WTC11 (cell line): Measurements from ENCODE around the gene PDZK1IP1. TPM values are rescaled to one million over a fixed set of nuclear protein-coding genes. Genes with fewer than 3 reads are reported as not detected.
"Not testable (repeated sequence)": the region's sequence is repeated elsewhere in the genome, so short reads cannot be mapped to it uniquely, and the experiment has no call there.

ENCODE experiments used
- ATAC-seq: fragments of 200-7000 bp; cut with Tn5 transposase; 2 replicates; pipeline ENCODE4 v1.10.0; 2021; ENCODE audit warnings: mild to moderate bottlenecking, moderate library complexity
- CTCF ChIA-PET: fragments of 300-600 bp; sonication (Branson Sonifier 250); formaldehyde crosslinking; loops from one replicate; lab custom pipeline; 2021; ENCODE audit warnings: antibody characterized with exemption; lab: Charles Lee
- POLR2A ChIA-PET: fragments of 350-600 bp; sonication (Branson Sonifier 250); formaldehyde crosslinking; loops from one replicate; lab custom pipeline; 2021; ENCODE audit warnings: antibody characterized with exemption; lab: Charles Lee
- DNase-seq: peaks from one replicate; pipeline ENCODE4 v3.0.0; 2021; ENCODE audit warnings: low spot score
- H3K27ac Mint-ChIP-seq: 2 replicates; pipeline ENCODE4 v1.8.0; 2021; ENCODE audit warnings: mixed read lengths
- H3K27me3 Mint-ChIP-seq: 2 replicates; pipeline ENCODE4 v1.8.0; 2021; ENCODE audit warnings: low read depth, mild to moderate bottlenecking, moderate library complexity, mixed read lengths
- H3K36me3 Mint-ChIP-seq: 2 replicates; pipeline ENCODE4 v1.8.0; 2021; ENCODE audit warnings: mixed read lengths
- H3K4me1 Mint-ChIP-seq: 2 replicates; pipeline ENCODE4 v1.8.0; 2022; ENCODE audit warnings: mixed read lengths
- H3K4me3 Mint-ChIP-seq: 2 replicates; pipeline ENCODE4 v1.8.0; 2021; ENCODE audit warnings: mild to moderate bottlenecking, moderate library complexity, mixed read lengths
- H3K9me3 Mint-ChIP-seq: 2 replicates; pipeline ENCODE4 v1.8.0; 2021; ENCODE audit warnings: mixed read lengths
- ARID4B ChIP-seq: sonication (generic); formaldehyde crosslinking; IDR thresholded peaks from 2 replicates; pipeline ENCODE4 v1.8.0; 2023; ENCODE audit warnings: missing genetic modification reagents, mild to moderate bottlenecking, borderline replicate concordance
- ATF6 ChIP-seq: sonication (generic); formaldehyde crosslinking; IDR thresholded peaks from 2 replicates; pipeline ENCODE4 v1.8.1; 2023; ENCODE audit warnings: mild to moderate bottlenecking, missing genetic modification reagents
- CDX4 ChIP-seq: fragments of 250-450 bp; sonication (Bioruptor Pico); IDR thresholded peaks from 2 replicates; pipeline ENCODE4 v1.9.0; 2021; ENCODE audit warnings: moderate library complexity, mild to moderate bottlenecking, inconsistent platforms, borderline replicate concordance
- GRHL2 ChIP-seq: fragments of 250-450 bp; sonication (Bioruptor Pico); IDR thresholded peaks from 2 replicates; pipeline ENCODE4 v1.8.0; 2022; ENCODE audit warnings: mild to moderate bottlenecking, moderate library complexity; ENCODE audit not compliant: insufficient replicate concordance, severe bottlenecking
- MAX ChIP-seq: sonication (generic); formaldehyde crosslinking; IDR thresholded peaks from 2 replicates; pipeline ENCODE4 v1.8.0; 2022; ENCODE audit warnings: mild to moderate bottlenecking, missing genetic modification reagents
- NFE2L1 ChIP-seq: sonication (generic); formaldehyde crosslinking; IDR thresholded peaks from 2 replicates; pipeline ENCODE4 v1.8.1; 2023; ENCODE audit warnings: missing genetic modification reagents
- PREB ChIP-seq: sonication (generic); formaldehyde crosslinking; IDR thresholded peaks from 2 replicates; pipeline ENCODE4 v1.8.1; 2022; ENCODE audit warnings: mild to moderate bottlenecking, missing genetic modification reagents, moderate library complexity, borderline replicate concordance
- RORB ChIP-seq: fragments of 250-450 bp; sonication (Bioruptor Pico); IDR thresholded peaks from 2 replicates; pipeline ENCODE4 v1.9.0; 2021; ENCODE audit warnings: mild to moderate bottlenecking
- SMAD3 ChIP-seq: sonication (generic); formaldehyde crosslinking; IDR thresholded peaks from 2 replicates; pipeline ENCODE4 v1.8.0; 2022; ENCODE audit warnings: missing genetic modification reagents, mild to moderate bottlenecking, borderline replicate concordance
- SMAD4 ChIP-seq: sonication (generic); formaldehyde crosslinking; IDR thresholded peaks from 2 replicates; pipeline ENCODE4 v1.8.0; 2022; ENCODE audit warnings: mild to moderate bottlenecking, missing genetic modification reagents
- ZNF219 ChIP-seq: sonication (generic); formaldehyde crosslinking; IDR thresholded peaks from 2 replicates; pipeline ENCODE4 v1.8.0; 2023; ENCODE audit warnings: missing genetic modification reagents, mild to moderate bottlenecking, borderline replicate concordance
- ZNF423 ChIP-seq: fragments of 250-450 bp; sonication (Bioruptor Pico); IDR thresholded peaks from 2 replicates; pipeline ENCODE4 v2.1.2; 2022; ENCODE audit warnings: mild to moderate bottlenecking, moderate library complexity
- ZNF671 ChIP-seq: fragments of 250-450 bp; sonication (Bioruptor Pico); IDR thresholded peaks from 2 replicates; pipeline ENCODE4 v1.8.0; 2021; ENCODE audit warnings: mild to moderate bottlenecking
- total RNA-seq: library from RNA; stranded (reverse); gene quantifications from 3 replicates; pipeline ENCODE4 v1.2.3, GENCODE V29; 2021
- TF ChIP-seq, protein P1 (sequence below): fragments of 250-450 bp; sonication (Bioruptor Pico); conservative IDR thresholded peaks from 2 replicates; pipeline ENCODE4 v1.9.0; 2021; ENCODE audit warnings: mild to moderate bottlenecking
- TF ChIP-seq, protein P2 (sequence below): sonication (generic); formaldehyde crosslinking; IDR thresholded peaks from 2 replicates; pipeline ENCODE4 v1.8.0; 2022; ENCODE audit warnings: mild to moderate bottlenecking, missing genetic modification reagents

The PDZK1IP1 gene
- total RNA-seq, 1 experiment from 2014 or later: not detected

DNA sequence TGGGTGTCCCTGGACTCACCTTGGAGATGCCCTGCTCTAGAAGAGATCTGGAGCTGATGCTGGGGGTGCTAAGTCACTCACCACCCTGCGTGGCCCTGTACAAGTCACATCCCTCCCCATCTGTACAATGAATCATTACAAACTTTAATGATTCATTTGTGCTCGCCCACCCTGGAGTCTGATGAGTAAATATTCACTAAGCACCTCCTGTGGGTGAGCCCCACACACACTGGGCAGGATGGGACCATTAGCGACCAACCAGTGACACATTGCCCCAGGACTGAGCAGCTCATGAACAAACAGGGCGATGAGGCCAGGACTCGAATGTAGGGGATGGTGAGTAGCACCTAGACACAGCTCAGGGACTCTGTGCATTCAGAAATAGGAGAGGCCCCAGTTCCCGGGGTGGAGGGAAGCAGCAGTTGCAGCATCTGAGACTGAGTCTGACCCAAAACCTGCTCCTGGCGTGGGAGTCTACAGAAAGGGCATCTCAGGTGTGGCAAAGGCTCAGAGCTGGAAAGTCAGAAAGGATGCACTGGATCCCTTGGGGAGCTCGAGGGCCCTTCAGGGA is 18.1 kb upstream of the PDZK1IP1 start (continued):
- TF ChIP-seq ZNF671 (CRISPR knock-in tag) (no peak), ATF6 (CRISPR knock-in tag) (no peak), GRHL2 (CRISPR knock-in tag) (no peak), CDX4 (no peak), MAX (CRISPR knock-in tag) (no peak), RORB (CRISPR knock-in tag) (no peak)
- TF ChIP-seq, protein P1, sequence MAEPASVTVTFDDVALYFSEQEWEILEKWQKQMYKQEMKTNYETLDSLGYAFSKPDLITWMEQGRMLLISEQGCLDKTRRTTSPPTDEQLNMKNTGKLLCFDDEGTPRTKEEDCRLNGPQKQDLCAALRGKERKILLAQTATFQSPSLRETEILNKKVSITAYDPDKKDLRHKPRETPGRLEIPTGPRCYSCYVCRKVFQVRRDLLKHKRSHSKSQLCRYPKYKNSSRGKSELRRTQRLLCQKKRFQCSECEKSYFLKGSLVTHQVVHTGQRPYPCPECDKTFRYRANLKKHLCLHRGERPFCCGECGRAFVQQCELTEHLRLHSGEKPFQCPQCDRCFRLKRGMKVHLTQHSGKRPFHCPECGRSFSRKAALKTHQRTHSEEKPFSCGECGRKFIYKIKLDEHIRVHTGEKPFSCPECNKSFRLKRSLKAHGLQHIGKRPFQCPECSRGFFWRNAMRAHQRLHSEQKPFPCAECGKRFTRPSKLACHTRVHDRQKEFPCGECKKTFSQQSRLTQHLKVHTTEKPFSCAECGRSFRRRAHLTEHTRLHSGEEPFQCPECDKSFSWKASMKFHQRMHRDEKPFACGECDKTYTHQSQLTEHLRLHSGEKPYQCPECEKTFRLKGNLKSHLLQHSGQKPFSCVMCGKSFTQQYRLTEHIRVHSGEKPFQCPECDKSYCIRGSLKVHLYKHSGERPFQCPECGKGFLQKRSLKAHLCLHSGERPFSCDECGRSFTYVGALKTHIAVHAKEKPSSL (CRISPR knock-in tag): no peak

DNA sequence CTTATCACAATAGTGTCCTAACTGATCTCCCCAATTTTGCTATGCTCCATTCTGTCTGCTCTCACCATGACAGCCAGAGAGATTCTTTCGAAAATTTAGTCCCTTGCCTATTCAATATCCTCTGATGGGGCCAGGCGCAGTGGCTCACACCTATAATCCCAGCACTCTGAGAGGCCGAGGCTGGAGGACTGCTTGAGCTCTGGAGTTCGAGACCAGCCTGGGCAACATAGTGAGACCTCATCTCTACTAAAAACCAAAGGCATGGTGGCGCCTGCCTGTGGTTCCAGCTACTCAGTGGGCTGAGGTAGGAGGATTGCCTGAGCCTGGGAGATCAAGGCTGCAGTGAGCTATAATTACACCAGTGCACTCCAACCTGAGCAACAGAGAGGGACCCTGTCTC is 16.1 kb upstream of the PDZK1IP1 start:
- Mint-ChIP-seq H3K36me3 (no peaks in the 10 kb centered on the region), H3K27me3 (peaks cover 69% of the 10 kb centered on the region), H3K4me3 (no peak overlapping the region), H3K27ac (no peak overlapping the region), H3K4me1 (peaks cover 30% of the 10 kb centered on the region), H3K9me3 (peaks cover 8% of the 10 kb centered on the region)
- CTCF ChIA-PET: interaction anchor here (1.3 to 2.3 kb wide), 2 partner anchors 13 to 27 kb away, joined by 6 to 11 read pairs; no protein-coding TSS in a partner anchor
- no peak for ATAC-seq
- no peak for DNase-seq
- TF ChIP-seq NFE2L1 (CRISPR knock-in tag): no peak
- TF ChIP-seq, protein P2, sequence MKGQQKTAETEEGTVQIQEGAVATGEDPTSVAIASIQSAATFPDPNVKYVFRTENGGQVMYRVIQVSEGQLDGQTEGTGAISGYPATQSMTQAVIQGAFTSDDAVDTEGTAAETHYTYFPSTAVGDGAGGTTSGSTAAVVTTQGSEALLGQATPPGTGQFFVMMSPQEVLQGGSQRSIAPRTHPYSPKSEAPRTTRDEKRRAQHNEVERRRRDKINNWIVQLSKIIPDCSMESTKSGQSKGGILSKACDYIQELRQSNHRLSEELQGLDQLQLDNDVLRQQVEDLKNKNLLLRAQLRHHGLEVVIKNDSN (CRISPR knock-in tag): no peak
- TF ChIP-seq SMAD3 (CRISPR knock-in tag): no peak
- no peak for TF ChIP-seq ARID4B
- no peak for TF ChIP-seq PREB (CRISPR knock-in tag)
- no peak for TF ChIP-seq SMAD4 (CRISPR knock-in tag)
- TF ChIP-seq ZNF219 (CRISPR knock-in tag): no peak
- no peak for TF ChIP-seq ZNF423 (CRISPR knock-in tag)
- POLR2A ChIA-PET: no interaction called here

DNA sequence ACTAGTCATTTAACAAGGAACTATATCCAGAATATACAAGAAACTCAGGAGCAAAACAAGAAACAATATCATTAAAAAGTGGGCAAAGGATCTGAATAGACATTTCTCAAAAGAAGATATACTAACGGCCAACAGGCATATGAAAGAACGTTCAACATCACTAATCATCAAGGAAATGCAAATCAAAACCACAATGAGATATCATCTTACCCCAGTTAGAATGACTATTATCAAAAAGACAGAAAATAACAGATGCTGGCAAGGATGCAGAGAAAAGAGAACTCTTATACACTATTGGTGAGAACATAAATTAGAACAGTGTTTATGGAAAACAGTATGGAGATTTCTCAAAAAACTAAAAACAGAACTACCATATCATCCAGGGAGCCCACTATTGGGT is 13.7 kb upstream of the PDZK1IP1 start:
- POLR2A ChIA-PET, H3K9me3 Mint-ChIP-seq, H3K36me3 Mint-ChIP-seq, H3K27ac Mint-ChIP-seq, H3K4me3 Mint-ChIP-seq, ATAC-seq, DNase-seq: not testable (repeated sequence)
- CTCF ChIA-PET: interaction anchor here (2.3 kb wide), 1 partner anchor 10 kb away, joined by 11 read pairs; no protein-coding TSS in a partner anchor
- H3K4me1 Mint-ChIP-seq: peaks cover 11% of the 10 kb centered on the region
- peaks cover 65% of the 10 kb centered on the region for H3K27me3 Mint-ChIP-seq
